DMS53 treated with DMSO at 0.1 percent for 48 hours (cell line): ENCODE data around the gene LAT.

Experiments used
- DNase-seq: peaks from one replicate; lab custom pipeline; 2025; ENCODE audit not compliant: unreplicated experiment; lab: John Stamatoyannopoulos, UW

LAT gene

DNA sequence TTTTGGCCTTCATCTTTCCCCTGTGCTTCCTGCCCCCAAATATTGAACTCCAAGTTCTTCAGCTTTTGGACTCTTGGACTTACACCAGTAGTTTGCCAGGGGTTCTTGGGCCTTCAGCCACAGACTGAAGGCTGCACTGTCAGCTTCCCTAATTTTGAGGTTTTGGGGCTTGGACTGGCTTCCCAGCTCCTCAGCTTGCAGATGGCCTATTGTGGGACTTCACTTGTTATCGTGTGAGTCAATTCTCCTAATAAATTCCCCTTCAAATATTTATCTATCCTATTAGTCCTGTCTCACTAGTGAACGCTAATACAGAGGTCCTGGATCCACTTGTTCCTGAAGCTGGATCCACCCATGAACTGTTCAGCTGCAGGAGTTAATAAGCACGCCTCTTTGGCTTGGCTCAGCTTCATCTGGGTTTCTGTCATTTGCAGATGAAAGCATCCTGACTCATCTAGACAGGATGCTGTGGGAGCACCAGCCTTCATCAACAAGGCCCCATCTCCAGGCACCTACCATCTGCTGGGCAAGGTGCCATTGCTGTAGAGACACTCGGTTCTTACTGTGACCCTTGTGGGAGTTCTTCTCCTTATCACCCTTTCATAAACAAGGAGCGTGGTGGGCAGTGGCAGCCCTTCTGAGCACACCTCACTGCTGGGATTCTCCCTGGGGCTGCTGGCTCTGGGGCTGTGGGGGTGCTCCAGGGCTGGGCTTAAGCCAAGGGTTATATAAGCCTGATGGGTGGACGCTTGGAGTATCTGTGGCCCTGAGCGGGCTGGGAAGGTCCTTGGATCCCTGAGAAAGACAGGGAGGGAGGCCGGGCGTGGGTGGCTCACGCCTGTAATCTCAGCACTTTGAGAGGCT is 23.1 kb downstream of the LAT start:
- no peak for DNase-seq

DNA sequence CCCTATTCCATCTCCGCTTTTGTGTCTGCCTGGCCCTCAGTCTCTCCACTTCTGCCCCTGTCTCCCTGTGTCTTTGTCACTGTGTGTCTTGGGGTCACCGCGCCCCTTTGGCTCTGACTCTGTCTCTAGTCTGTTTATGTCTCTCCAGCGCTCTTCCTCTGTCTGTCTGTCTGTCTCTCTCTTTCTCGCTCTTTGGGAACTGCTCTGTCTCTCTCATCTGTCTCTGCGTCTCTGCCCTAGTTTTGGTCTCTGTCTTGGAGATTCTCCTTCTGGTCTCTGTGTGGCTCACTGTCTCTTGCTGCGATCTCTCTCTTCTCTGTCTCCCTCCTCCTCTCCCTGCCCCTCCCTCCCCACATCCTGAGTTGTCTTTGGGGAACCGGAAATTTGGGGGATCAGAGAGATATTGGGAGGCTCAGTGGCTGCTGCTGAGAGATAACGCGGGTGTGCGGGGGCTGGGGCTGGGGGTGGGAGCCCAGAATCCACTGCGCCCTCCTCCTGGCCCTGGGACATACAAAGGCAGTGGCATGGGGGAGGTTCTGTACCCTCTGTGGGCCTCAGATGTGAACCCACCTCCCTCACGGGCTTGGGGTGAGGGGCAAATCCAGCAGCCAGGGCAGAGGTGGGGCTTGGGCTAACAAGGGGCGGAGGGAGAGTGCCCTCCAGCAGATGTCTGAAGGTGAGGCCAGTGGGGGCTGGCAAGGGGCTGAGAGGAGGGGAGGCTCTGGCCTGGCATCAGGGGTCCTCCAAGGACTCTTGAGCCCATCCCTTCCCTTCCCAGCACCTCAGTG is 24.4 kb downstream of the LAT start:
- DNase-seq, result no peak

DNA sequence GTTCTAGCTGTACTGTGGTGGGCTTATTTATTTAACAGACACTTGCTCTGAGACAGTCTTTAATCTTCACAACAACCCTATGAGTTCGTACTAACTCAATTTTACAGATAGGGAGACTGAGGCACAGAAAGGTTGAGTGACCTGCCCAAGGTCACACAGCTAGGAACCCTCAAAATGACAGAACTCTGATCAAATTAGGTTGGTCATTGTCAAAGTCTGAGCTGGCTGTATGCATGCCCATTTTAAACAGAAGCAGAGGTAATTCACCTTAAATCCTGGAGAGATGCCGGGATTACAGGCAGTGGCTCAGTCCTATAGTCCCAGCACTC is 24.9 kb downstream of the LAT start:
- DNase-seq, result no peak

DNA sequence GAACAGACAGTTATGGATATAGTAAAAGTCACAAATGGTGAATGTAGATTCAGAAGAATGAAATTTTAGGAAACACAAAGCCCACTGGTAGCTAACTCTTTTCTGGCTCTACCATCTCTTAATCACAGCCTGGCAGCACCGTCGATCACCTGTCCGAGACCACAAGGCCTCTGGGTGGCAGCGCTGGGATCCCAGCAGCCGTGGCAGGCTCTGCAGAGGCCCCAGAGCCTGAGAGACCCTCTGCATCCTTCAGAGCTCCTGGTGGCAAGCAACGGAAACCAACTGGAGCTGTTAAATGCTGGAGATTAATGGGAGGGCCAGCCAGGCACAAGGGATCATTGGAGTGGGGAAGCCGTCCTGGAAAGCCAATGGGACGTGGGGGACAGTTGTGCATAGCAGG is 26.3 kb downstream of the LAT start:
- DNase-seq, result no peak

DNA sequence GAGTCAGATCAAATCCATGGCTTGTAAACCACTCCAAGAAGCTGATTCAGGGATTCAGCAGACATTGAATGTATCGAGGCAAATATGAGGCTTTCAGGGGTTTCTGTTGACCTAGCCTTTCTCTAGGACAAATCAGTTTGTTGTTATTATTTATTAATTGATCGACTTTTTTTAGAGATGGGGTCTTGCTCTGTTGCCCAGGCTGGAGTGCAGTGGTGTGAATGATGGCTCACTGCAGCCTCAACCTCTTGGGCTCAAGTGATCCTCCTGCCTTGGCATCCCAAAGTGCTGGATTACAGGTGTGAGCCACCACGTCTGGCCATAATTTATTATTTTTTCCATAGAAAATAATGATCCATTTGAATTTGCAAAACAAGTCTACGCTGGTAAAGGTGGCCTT is 27.0 kb downstream of the LAT start:
- DNase-seq, result no peak

DNA sequence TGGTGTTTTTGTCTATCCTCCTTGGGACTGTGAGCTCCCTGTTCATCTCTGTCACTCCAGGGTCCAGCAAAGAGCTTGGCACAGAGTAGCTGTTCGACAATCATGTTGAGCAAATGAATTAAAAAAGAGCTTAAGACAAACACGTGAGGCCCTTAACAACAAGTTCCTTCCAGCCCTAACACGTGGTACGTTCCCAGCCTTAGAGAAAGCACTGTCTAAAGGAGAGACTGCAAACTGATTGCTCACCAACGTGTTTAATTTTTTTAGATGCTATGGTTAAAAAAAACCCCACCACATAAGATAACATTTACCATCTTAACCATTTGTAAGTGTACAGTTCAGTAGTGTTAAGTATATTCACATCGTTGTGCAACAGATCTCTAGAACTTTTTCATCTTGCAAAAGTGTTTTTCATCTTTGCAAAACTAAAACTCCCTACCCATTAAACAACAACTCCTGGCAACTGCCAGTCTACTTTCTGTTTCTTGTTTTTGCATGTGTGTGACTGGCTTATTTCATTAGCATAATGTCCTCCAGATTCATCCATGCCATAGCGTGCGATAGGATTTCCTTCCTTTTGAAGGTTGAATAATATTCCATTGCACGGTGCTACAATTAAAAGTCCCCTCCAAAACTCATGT is 28.2 kb downstream of the LAT start:
- no peak for DNase-seq

DNA sequence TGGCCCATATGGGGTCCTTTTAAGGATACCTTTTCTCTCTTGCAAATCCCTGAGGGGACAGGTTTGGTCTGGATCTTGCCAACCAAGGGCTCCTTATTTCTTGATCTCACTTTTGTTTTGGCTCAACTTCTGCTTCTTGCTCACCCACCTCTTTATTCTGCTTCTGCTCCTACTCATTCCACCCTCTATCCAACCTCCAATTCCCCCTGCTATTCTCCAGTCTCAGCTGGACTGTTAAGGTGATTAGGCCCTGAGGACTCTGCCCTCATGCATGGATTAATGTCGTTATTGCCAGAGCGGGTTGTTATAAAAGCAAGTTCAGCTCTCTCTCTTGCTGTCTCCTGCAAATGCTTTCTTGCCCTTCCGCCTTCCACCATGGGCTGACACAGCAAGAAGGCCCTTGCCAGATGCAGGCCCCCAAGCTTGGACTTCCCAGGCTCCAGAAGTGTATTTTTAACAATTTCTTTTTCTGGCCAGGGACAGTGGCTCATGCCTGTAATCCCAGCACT is 29.8 kb downstream of the LAT start:
- no peak for DNase-seq

DNA sequence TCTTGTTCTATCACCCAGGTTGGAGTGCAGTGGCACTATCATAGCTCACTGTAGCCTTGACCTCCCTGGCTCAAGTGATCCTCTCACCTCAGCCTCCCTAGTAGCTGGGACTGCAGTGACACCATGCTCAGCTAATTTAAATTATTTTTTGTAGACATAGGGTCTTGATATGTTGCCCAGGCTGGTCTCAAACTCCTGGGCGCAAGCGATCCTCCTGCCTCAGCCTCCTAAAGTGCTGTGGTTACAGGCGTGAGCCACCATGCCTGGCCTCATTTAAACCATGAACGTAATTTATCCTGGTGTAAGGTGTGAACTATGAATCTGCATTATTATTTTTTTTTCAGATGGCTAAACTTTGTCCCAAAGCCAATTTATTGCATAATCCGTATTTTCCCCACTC is 37.3 kb downstream of the LAT start:
- DNase-seq, result no peak

DNA sequence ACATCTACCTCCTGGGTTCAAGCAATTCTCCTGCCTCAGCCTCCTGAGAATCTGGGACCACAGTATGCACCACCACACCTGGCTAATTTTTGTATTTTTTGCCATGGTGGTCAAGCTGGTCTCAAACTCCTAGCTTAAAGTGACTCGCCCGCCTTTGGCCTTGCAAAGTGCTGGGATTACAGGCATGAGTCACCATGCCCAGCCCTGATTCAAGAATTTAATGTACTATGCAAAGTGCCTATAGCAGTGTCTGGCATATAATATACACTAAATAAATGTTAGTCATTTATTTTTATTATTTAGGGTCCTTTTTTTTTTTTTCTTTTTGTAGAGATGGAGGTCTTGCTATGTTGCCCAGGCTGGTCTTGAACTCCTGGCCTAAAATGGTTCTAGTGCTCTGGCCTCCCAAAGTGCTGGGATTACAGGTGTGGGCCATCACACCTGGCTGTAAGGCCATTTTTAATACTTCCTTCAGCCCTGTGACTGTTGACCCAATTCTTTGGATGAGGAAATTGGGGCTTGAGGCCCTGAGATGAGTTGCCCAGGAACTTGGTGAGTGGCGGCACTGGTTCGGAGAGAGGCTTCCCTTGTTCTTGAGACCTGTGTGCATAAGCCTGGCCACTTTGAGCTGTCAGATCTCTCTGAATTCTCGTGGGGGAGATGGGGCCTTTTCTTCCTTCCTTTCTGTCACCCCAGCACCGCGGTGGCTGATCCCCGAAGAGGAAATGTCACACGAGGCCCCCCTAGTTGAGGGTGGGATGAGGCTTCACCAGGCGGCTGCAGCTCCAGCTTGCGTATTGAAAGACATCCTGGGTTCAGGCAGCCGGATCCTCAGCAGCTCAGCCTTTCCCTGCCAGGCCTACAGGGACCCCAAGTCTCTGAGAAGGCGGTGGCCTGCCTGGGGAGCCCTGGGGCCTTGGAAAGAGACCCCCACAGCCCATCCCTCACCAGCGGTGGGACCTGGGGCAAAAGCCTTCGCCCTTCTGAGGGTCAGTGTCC is 38.7 kb downstream of the LAT start:
- no peak for DNase-seq

DNA sequence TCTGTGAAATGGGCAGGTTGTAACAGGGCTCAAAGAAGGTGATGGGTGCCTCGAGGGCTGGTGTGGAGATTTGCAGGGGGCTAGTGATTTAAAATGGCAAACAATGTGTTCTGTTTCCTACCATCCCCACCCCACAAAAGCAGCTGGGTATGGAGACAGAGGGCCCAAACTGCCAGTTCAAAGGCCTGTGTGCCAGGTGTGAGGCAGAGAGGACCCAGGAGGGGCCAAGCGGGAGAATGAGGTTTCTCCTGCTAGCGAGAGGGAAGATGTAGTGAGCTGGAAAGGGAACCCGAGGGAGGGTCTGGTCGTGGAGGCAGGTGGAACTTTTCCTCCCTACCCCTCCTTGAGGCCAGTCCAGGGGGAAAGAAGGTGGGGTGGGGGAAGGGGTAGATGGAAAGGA is 39.4 kb downstream of the LAT start:
- DNase-seq, result no peak

DNA sequence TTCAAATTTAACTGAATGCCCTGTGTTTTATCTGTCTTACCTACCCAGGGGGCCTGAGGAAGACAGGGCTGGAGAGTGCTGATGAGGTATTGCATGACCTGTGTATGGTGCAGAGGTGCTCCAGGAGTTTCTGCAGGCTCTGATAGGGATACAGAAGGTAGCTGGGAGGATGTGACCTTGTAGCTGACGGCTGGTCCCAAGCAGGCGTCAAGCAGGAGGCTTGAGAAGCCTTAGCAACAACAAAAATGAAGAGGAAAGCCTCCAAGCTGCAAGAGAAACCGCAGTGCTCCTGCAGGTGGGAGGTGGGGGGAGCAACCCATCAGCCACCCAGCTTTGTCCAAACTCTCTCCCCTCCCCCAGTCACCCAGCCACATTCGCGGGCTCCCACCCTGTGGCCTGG is 40.4 kb downstream of the LAT start:
- no peak for DNase-seq

DNA sequence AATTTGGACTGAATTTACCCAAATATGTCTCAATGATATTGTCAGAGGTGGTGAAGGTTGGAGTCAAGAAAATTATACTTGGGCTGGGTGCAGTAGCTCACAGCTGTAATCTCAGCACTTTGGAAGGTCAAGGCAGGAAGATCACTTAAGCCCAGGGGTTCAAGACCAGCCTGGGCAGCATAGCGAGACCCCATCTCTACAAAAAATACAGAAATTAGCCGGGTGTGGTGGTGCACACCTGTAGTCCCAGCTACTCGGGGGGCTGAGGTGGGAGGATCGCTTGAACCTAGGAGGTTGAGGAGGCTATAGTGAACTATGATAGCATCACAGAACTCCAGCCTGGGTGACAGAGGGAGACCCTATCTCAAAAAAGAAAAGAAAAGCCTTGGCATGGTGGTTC is 40.9 kb downstream of the LAT start:
- DNase-seq, result no peak

DNA sequence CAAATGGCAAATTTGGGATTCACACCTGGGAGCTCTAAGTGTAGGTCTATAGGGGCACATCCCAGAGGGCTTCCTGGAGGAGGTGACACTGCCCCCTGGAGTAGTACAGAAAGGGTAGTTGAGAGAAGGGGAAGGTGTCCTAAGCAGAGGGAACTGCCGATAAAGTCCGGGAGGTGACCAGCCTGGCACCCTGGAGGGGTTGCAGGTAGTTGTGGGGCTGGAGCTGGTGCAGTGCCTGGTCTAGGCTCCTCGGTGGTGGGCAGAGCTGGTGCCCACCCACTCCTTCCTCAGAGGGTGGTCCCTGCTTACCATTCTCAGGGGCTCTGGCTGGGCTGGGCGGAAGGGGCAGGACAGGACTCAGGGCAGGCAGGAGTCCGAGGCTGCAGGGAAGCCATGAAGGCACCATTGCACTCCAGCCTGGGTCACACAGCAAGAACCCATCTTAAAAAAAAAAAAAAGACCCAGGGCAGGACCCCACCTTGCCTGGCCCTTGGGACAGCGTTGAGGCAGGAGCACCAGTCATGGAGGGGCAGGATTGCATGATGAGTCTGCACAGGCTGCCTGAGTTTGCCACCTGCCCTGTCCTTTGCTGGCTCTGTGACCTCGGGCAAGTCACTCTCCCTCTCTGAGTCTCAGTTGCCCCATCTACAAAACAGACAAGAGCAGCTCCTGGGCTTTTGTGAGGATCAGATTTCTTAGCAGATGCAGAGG is 43.8 kb downstream of the LAT start:
- no peak for DNase-seq

DNA sequence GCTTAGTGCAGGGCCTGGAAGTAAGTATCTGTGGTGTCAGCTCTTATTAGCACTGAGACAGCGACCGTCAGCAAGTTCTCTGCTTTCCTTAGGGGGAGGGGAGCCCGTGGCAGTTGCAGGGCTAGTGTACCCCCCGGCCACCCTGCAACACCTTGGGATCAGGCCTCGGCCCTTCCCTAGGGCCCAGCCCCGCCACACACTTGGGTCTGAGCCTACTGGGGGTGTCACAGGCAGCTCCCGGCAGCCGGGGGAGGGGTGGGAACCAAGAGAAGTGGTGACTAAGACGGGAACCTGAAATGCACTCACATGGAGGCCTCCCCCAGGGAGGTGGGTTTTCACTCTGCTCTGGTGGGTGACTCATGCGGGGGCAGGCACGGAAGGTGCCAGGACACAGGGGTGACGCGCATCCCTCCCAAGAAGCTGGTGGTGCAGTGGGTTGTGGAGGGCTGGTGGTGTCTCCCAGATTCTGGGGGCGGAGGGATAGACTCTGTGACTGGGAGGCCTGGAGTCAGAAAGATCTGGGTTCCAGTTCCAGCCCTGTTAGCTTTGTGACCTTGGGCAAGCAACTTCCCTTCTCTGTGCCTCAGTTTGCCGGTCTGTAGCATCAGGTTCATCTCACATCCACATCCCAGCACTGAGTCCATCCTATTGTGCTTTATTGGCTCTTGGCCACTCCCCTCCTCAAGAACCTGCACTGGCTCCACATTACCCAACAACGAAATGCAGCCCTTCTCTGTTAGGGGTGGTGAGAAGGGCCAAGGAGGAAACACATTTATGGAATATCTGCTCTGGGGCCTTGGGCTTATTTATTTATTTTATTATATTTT is 44.5 kb downstream of the LAT start:
- DNase-seq, result no peak

DNA sequence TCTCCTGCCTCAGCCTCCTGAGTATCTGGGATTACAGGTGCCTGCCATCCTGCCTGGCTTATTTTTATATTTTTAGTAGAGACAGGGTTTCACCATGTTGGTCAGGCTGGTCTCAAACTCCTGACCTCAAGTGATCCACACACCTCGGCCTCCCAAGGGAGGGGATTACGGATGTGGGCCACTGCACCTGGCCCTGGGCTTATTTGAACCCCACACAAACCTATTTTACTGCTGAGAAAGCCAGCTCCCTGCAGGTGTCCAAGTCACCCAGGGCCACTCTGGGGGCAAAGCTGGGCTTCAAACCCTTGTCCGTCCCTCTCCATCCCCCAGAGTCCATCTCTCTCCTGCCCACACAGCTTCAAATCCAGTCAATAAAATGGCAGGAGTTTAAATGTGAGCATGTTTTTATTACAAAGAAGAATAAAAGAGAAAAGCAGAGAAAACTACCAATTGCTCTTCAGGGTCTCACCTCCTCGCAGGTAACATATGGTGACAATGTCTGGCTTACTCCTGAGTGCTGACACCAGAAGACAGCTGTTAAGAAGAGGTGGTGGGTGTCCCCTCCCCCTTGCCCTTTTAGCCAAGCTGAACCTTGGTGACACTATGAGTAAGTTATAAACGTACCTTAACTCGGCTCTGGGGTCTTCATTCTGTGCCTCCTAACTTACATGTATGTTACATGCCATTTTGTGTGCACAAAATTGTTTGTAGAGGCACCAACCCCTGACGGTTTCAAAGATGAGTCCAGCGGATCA is 45.4 kb downstream of the LAT start:
- DNase-seq, result no peak
